ENCODE measurements around the gene MAS1. TPM values are rescaled to one million over a fixed set of nuclear protein-coding genes. Genes with fewer than 3 reads are reported as not detected.

Gene MAS1
- total RNA-seq, 1 donor from 2014 or later = not detected

GRCh38 chr6:159877256-159877808 is 13.5 kb upstream of the MAS1 start:
- intact Hi-C loops (cut with DNase I) = no loop called here
- ATAC-seq (no peak), DNase-seq (ENCODE audit: missing footprints) (no peak)

GRCh38 chr6:159878341-159878740 is 12.4 kb upstream of the MAS1 start:
- intact Hi-C loops (cut with DNase I) = no loop called here
- no peak for ATAC-seq

GRCh38 chr6:159879856-159880255 is 10.9 kb upstream of the MAS1 start:
- DNase-seq (ENCODE audit: missing footprints) (no peak), ATAC-seq (no peak)
- intact Hi-C loops (cut with DNase I) = no loop called here

More at GRCh38 chr6:159878341-159878740, 12.4 kb upstream of the MAS1 start:
- no peak for DNase-seq (ENCODE audit: missing footprints)

GRCh38 chr6:159880412-159880975 is 10.3 kb upstream of the MAS1 start:
- intact Hi-C loops (cut with DNase I) = no loop called here
- ATAC-seq = no peak
- DNase-seq (ENCODE audit: missing footprints) = no peak

- DNase-seq (ENCODE audit: missing footprints) = no peak
- ATAC-seq = peak; percentile 56
- intact Hi-C loops (cut with DNase I) = no loop called here
Measured at GRCh38 chr6:159884720-159885119, 6.1 kb upstream of the MAS1 start.

GRCh38 chr6:159886270-159886669 is 4.5 kb upstream of the MAS1 start:
- ATAC-seq = no peak
- no peak for DNase-seq (ENCODE audit: missing footprints)
- intact Hi-C loops (cut with DNase I) = no loop called here

- intact Hi-C loops (cut with DNase I) = no loop called here
- DNase-seq (ENCODE audit: missing footprints) = no peak
- no peak for ATAC-seq
Measured at GRCh38 chr6:159887146-159887545, 3.6 kb upstream of the MAS1 start.

- no peak for DNase-seq (ENCODE audit: missing footprints)
- ATAC-seq = no peak
- intact Hi-C loops (cut with DNase I) = no loop called here
Measured at GRCh38 chr6:159887761-159888160, 3.0 kb upstream of the MAS1 start.

- no peak for ATAC-seq
- intact Hi-C loops (cut with DNase I) = no loop called here
- DNase-seq (ENCODE audit: missing footprints) = no peak
Measured at GRCh38 chr6:159890201-159890600, 587 bp upstream of the MAS1 start.

GRCh38 chr6:159892053-159892452 is 1.3 kb downstream of the MAS1 start:
- ATAC-seq (no peak), DNase-seq (ENCODE audit: missing footprints) (no peak)
- intact Hi-C loops (cut with DNase I) = no loop called here

GRCh38 chr6:159893064-159893463 is 2.3 kb downstream of the MAS1 start:
- intact Hi-C loops (cut with DNase I) = no loop called here
- ATAC-seq = no peak
- DNase-seq (ENCODE audit: missing footprints) = no peak

- ATAC-seq (no peak), DNase-seq (ENCODE audit: missing footprints) (no peak)
- intact Hi-C loops (cut with DNase I) = no loop called here
Measured at GRCh38 chr6:159894991-159895390, 4.2 kb downstream of the MAS1 start.

GRCh38 chr6:159897603-159898002 is 6.8 kb downstream of the MAS1 start:
- ATAC-seq (no peak), DNase-seq (ENCODE audit: missing footprints) (no peak)
- intact Hi-C loops (cut with DNase I) = no loop called here

GRCh38 chr6:159898519-159898918 is 7.7 kb downstream of the MAS1 start:
- ATAC-seq = no peak
- no peak for DNase-seq (ENCODE audit: missing footprints)
- intact Hi-C loops (cut with DNase I) = no loop called here

- DNase-seq (ENCODE audit: missing footprints) (no peak), ATAC-seq (no peak)
- intact Hi-C loops (cut with DNase I) = no loop called here
Measured at GRCh38 chr6:159899994-159900745, 9.4 kb downstream of the MAS1 start.

GRCh38 chr6:159902620-159903019 is 11.8 kb downstream of the MAS1 start:
- intact Hi-C loops (cut with DNase I) = no loop called here
- DNase-seq (ENCODE audit: missing footprints) (no peak), ATAC-seq (no peak)

- DNase-seq (ENCODE audit: missing footprints) (no peak), ATAC-seq (no peak)
- intact Hi-C loops (cut with DNase I) = no loop called here
Measured at GRCh38 chr6:159904497-159904911, 13.7 kb downstream of the MAS1 start.

GRCh38 chr6:159906400-159906799 is 15.6 kb downstream of the MAS1 start:
- ATAC-seq (no peak), DNase-seq (ENCODE audit: missing footprints) (no peak)
- intact Hi-C loops (cut with DNase I) = no loop called here

GRCh38 chr6:159908535-159908934 is 17.7 kb downstream of the MAS1 start:
- no peak for ATAC-seq
- intact Hi-C loops (cut with DNase I) = no loop called here

GRCh38 chr6:159908979-159909378 is 18.2 kb downstream of the MAS1 start:
- DNase-seq (ENCODE audit: missing footprints) = no peak
- ATAC-seq = no peak
- intact Hi-C loops (cut with DNase I) = no loop called here

More at GRCh38 chr6:159908535-159908934, 17.7 kb downstream of the MAS1 start:
- DNase-seq (ENCODE audit: missing footprints) = no peak

All from Right ventricle myocardium inferior (tissue), 1 donor.